Caco-2 (cell line): ENCODE data around the gene PELI1. TPM values are rescaled to one million over a fixed set of nuclear protein-coding genes. Genes with fewer than 3 reads are reported as not detected.
"Not testable (repeated sequence)": the region's sequence is repeated elsewhere in the genome, so short reads cannot be mapped to it uniquely, and the experiment has no call there.

Source experiments
- BruUV-seq: library from RNA; stranded (reverse); fragments of 400-500 nt; replicated peaks from 2 replicates; lab custom pipeline; 2021; lab: Mats Ljungman, UMichigan
- CTCF ChIA-PET: fragments of 300-600 bp; sonication (Branson Sonifier 250); formaldehyde crosslinking; loops from one replicate; lab custom pipeline; 2022; ENCODE audit warnings: antibody characterized with exemption; lab: Charles Lee
- POLR2A ChIA-PET: fragments of 300-600 bp; sonication (Branson Sonifier 250); formaldehyde crosslinking; loops from one replicate; lab custom pipeline; 2022; ENCODE audit warnings: antibody characterized with exemption; lab: Charles Lee
- DNase-seq, 2 experiments: peaks; one replicate each; pipeline versions ENCODE4 v3.0.0 to v3.0.0-alpha.2; 2020 to 2022
- H3K27me3 ChIP-seq: replicated peaks from 2 replicates; pipeline ENCODE4 v1.6.0; 2011; ENCODE audit warnings: low read length; ENCODE audit not compliant: control insufficient read depth, insufficient read depth
- H3K36me3 ChIP-seq: 2 replicates; pipeline ENCODE4 v1.5.1; 2011; ENCODE audit warnings: low read length; ENCODE audit not compliant: control insufficient read depth, insufficient read depth
- H3K4me1 ChIP-seq: fragments of 250-450 bp; sonication (Bioruptor Pico); 2 replicates; pipeline ENCODE4 v1.5.1; 2020; ENCODE audit warnings: mild to moderate bottlenecking
- H3K4me3 ChIP-seq: 2 replicates; pipeline ENCODE4 v1.5.1; 2011; ENCODE audit warnings: low read depth, mild to moderate bottlenecking, control low read depth, low read length
- H3K9me3 ChIP-seq: fragments of 250-450 bp; sonication (Bioruptor Pico); 2 replicates; pipeline ENCODE4 v1.5.1; 2020; ENCODE audit warnings: mild to moderate bottlenecking, moderate library complexity
- H3K27ac Mint-ChIP-seq: one replicate; pipeline ENCODE4 v1.8.0; 2022; ENCODE audit warnings: mixed read lengths; ENCODE audit not compliant: unreplicated experiment
- H3K27me3 Mint-ChIP-seq: one replicate; pipeline ENCODE4 v1.8.0; 2022; ENCODE audit warnings: mixed read lengths; ENCODE audit not compliant: insufficient read depth, unreplicated experiment
- H3K36me3 Mint-ChIP-seq: one replicate; pipeline ENCODE4 v1.8.0; 2022; ENCODE audit warnings: mild to moderate bottlenecking, mixed read lengths; ENCODE audit not compliant: insufficient read depth, unreplicated experiment
- H3K4me1 Mint-ChIP-seq: one replicate; pipeline ENCODE4 v1.8.0; 2022; ENCODE audit warnings: low read depth, mixed read lengths; ENCODE audit not compliant: unreplicated experiment
- H3K4me3 Mint-ChIP-seq: one replicate; pipeline ENCODE4 v1.8.0; 2022; ENCODE audit warnings: mild to moderate bottlenecking, moderate library complexity, mixed read lengths; ENCODE audit not compliant: unreplicated experiment
- H3K9me3 Mint-ChIP-seq: one replicate; pipeline ENCODE4 v1.8.0; 2022; ENCODE audit warnings: mixed read lengths; ENCODE audit not compliant: unreplicated experiment
- CTCF ChIP-seq, 2 experiments: fragments of 200-600 bp in 1 of 2; IDR thresholded peaks; 1 replicate in 1 of 2; 2 replicates in 1 of 2; pipeline versions ENCODE4 v1.5.1 to v1.8.0; 2011 to 2022; ENCODE audit warnings: antibody characterized with exemption in 1 of 2, control low read depth in 1 of 2, inconsistent platforms in 1 of 2, low read depth in 1 of 2, low read length in 1 of 2, mild to moderate bottlenecking in 1 of 2, moderate library complexity in 1 of 2; ENCODE audit not compliant: insufficient read depth in 1 of 2, severe bottlenecking in 1 of 2, unreplicated experiment in 1 of 2
- intact Hi-C: fragments of 100-400 bp; cut with micrococcal nuclease; formaldehyde crosslinking; loops from one replicate; pipeline ENCODE4 v1.10.0; 2022; ENCODE audit not compliant: unreplicated experiment
- total RNA-seq: library from RNA; stranded (reverse); gene quantifications from 2 replicates; pipeline ENCODE4 v1.2.3, GENCODE V29; 2022

PELI1 gene
- total RNA-seq, 1 experiment from 2014 or later, result 64.1 TPM

- H3K4me1 Mint-ChIP-seq, result peaks cover 67% of the 10 kb centered on the region
- H3K4me1 ChIP-seq, result peaks cover 93% of the 10 kb centered on the region
- H3K9me3 ChIP-seq, result no peaks in the 10 kb centered on the region
- no peaks in the 10 kb centered on the region for H3K9me3 Mint-ChIP-seq
- H3K36me3 Mint-ChIP-seq, result peaks cover 87% of the 10 kb centered on the region
- DNase-seq, result no peak
- no TSS peak for BruUV-seq
- peak overlapping the region; percentile 72 for H3K27ac Mint-ChIP-seq
- no peak for TF ChIP-seq CTCF (IDR thresholded peaks at IDR 0.05; ENCODE audit: insufficient read depth in 1 of 2, low read depth in 1 of 2, low read length in 1 of 2, severe bottlenecking in 1 of 2, unreplicated experiment in 1 of 2)
- H3K36me3 ChIP-seq, result no peaks in the 10 kb centered on the region
- H3K4me3 Mint-ChIP-seq, result no peak overlapping the region
- ChIA-PET POLR2A (no interaction called here), CTCF (interaction anchor here (1.2 to 1.8 kb wide), 2 partner anchors 55 to 110 kb away, joined by 6 to 8 read pairs; no protein-coding TSS in a partner anchor)
- intact Hi-C loops, result loop anchor here (5.0 kb wide), 2 partner anchors 43 to 347 kb away; partner anchors contain the start of gene LGALSL
- H3K27me3 ChIP-seq, result no peaks in the 10 kb centered on the region
- no peaks in the 10 kb centered on the region for H3K27me3 Mint-ChIP-seq
- no peak overlapping the region for H3K4me3 ChIP-seq
These were observed 39.3 kb downstream of the PELI1 start for GRCh38 chr2:64104933-64105332.

- Mint-ChIP-seq H3K4me1 (peaks cover 68% of the 10 kb centered on the region), H3K27ac (peak overlapping the region; percentile 74), H3K36me3 (peaks cover 85% of the 10 kb centered on the region)
- H3K4me3 ChIP-seq, H3K4me3 Mint-ChIP-seq, H3K9me3 ChIP-seq, POLR2A ChIA-PET, H3K9me3 Mint-ChIP-seq, H3K36me3 ChIP-seq, H3K27me3 Mint-ChIP-seq, BruUV-seq, DNase-seq, H3K27me3 ChIP-seq, intact Hi-C loops: not testable (repeated sequence)
- peaks cover 95% of the 10 kb centered on the region for H3K4me1 ChIP-seq
- CTCF ChIA-PET, result interaction anchor here (0.6 kb wide), 1 partner anchor 201 kb away, joined by 5 read pairs; no protein-coding TSS in a partner anchor
These were observed 41.5 kb downstream of the PELI1 start for GRCh38 chr2:64102736-64103135.

- CTCF ChIA-PET, result no interaction called here
- Mint-ChIP-seq H3K27ac (no peak overlapping the region), H3K9me3 (no peaks in the 10 kb centered on the region), H3K36me3 (peaks cover 86% of the 10 kb centered on the region), H3K27me3 (no peaks in the 10 kb centered on the region), H3K4me1 (peaks cover 73% of the 10 kb centered on the region), H3K4me3 (no peak overlapping the region)
- intact Hi-C loops, result no loop called here
- Histone ChIP-seq H3K36me3 (peaks cover 1% of the 10 kb centered on the region; the same call in 1 of the 2 replicates), H3K27me3 (no peaks in the 10 kb centered on the region), H3K4me1 (peaks cover 92% of the 10 kb centered on the region), H3K9me3 (no peaks in the 10 kb centered on the region), H3K4me3 (no peak overlapping the region)
- no peak for DNase-seq
- no peak for TF ChIP-seq CTCF (IDR thresholded peaks at IDR 0.05; ENCODE audit: insufficient read depth in 1 of 2, low read depth in 1 of 2, low read length in 1 of 2, severe bottlenecking in 1 of 2, unreplicated experiment in 1 of 2)
- no TSS peak for BruUV-seq
- POLR2A ChIA-PET, result no interaction called here
These were observed 43.1 kb downstream of the PELI1 start for GRCh38 chr2:64101141-64101591.

- CTCF ChIA-PET, H3K27ac Mint-ChIP-seq, intact Hi-C loops, POLR2A ChIA-PET, H3K27me3 ChIP-seq, H3K9me3 Mint-ChIP-seq, DNase-seq, H3K9me3 ChIP-seq, H3K4me3 ChIP-seq, H3K4me3 Mint-ChIP-seq, H3K36me3 ChIP-seq, H3K27me3 Mint-ChIP-seq, BruUV-seq: not testable (repeated sequence)
- peaks cover 71% of the 10 kb centered on the region for H3K4me1 Mint-ChIP-seq
- peaks cover 86% of the 10 kb centered on the region for H3K4me1 ChIP-seq
- peaks cover 87% of the 10 kb centered on the region for H3K36me3 Mint-ChIP-seq
These were observed 43.6 kb downstream of the PELI1 start for GRCh38 chr2:64100584-64100983.
